Cortex of kidney (tissue), 1 donor: Measurements from ENCODE around the gene GPR12.

Experiments
- DNase-seq: peaks from one replicate; lab custom pipeline; 2025; lab: John Stamatoyannopoulos, UW

The GPR12 gene, protein sequence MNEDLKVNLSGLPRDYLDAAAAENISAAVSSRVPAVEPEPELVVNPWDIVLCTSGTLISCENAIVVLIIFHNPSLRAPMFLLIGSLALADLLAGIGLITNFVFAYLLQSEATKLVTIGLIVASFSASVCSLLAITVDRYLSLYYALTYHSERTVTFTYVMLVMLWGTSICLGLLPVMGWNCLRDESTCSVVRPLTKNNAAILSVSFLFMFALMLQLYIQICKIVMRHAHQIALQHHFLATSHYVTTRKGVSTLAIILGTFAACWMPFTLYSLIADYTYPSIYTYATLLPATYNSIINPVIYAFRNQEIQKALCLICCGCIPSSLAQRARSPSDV

DNA sequence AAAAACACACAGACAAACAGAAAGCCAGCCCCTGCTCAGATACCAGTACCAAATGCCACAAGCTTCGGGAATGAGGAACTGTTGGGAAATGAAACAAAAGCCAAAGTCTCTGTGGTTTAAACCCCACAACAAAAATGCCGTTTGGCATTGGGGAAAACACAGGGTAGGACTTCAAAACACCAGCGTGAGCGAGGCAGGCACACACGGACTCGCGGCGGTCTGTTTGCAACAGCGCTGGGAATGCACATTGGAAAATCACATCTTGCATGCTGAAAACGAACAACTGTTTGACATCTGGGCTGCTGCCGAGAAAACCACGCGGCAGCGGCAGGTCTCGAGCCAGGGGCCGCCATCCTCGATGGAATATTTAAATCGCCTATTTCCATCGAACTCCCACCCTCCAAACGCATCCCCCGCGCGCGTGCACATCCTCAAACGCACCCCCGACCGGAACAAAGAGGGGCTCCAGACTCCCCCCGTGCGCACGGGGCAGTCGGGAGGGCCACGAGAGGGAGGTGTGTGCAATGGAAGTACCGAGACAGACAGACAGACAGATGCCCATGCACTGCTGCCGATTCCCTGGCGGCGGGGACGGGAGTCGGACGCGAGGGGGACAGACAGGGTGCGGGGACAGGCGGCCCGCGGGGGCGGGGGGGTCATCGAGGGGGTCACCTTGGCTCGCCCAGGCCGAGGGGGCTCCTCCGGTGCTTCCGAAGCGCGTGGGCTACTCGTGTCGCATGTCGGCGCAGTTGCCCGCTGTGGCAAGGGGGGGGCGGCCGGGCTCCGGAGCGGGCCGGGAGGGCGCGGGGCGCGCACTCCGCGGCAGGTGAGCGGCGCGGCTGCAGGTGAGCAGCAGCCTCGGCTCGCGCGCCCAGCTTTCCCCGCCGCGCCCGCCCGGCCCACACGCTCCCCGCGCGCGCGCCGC, at the start of gene GPR12:
TSS of gene GPR12 (minus strand) at position 880 of the 925 bp plus-strand sequence. CDS start 959 bp downstream, outside the sequence.
- no peak for DNase-seq

DNA sequence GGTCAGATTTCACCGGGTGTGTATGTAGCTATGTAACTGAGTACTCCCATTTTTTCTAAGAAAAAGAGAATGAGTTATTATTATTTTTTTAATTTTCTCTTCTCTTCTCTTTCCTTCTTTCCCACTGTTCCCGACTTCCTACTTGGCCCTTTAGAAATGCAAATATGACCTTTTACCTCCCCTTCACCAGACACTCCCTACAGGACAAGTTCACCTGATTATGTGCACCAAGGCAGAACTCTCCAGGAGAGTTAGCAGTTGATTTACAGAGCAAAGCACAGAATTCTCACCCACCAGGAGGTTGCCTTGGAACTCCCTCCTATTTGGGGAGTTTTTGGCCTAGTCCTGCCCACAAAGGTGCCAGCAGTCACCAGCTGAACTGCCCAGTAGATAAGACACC, 49.5 kb upstream of the GPR12 start:
- DNase-seq: no peak

DNA sequence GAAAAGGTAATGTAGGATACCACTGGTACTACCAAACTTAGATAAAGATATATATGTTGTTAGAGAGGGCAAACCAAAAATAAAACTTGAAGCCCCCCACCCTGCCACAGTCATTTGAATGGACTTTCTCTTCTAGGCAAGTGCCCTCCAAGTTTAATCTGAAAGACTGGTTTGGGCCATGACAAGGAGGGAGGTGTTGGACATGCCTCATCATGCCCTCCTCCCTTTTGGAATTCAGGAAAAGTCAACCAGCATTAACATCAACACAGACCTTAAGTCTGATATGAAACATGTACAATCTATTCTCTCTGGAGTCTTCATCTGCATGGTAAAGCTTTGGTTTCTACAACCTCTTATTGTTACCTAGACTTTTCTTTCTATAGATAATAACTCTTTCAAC, 46.3 kb upstream of the GPR12 start:
- DNase-seq: no peak

DNA sequence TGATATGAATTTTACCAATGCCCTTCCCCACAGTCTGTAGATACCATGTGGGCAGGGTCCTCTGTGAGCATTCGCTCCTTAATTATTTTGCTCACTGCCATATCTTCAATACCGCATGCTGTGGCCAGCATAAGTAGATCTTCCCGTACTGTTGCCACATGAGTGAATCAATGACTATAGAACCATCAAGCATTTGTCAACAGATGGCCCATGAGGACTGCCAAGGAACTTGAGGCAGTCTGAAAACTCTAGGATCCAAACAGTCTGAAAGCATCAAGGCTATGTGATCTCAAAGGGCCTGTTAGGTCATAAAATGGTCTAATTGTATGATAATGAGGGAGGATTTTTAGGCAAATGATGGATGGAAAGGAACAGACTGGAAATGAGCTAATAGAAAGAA, 27.4 kb upstream of the GPR12 start:
- no peak for DNase-seq

DNA sequence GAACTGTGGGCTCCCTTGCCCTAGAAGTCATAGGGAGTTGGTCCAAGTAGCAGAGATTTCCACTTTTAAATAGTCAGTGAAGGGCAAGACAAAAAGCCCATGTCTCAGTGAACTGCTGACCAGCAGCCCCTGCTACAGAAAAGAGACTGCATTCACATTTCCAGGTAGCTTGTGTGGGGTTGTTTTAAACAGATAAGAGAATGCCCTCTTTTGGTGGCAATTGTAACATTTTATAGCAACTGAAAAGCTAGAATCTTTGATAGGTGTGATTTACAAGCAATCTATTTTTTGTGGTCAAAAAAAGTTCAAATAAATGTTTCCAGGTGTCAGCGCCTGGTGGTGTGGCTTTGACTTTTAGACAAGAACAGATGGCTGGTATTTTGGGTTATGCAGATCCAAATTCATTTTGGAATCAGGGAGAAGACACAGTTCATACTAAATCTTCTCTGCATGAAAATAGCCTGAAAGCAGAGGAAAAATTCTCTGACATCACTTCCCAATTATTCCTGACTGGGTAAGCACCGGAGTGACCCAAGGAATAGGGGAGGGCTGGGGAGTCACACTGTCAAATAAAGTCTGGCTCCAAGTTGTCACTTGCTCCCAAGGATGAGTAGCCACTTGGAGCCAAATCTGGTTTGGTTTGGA, 26.2 kb upstream of the GPR12 start:
- no peak for DNase-seq

DNA sequence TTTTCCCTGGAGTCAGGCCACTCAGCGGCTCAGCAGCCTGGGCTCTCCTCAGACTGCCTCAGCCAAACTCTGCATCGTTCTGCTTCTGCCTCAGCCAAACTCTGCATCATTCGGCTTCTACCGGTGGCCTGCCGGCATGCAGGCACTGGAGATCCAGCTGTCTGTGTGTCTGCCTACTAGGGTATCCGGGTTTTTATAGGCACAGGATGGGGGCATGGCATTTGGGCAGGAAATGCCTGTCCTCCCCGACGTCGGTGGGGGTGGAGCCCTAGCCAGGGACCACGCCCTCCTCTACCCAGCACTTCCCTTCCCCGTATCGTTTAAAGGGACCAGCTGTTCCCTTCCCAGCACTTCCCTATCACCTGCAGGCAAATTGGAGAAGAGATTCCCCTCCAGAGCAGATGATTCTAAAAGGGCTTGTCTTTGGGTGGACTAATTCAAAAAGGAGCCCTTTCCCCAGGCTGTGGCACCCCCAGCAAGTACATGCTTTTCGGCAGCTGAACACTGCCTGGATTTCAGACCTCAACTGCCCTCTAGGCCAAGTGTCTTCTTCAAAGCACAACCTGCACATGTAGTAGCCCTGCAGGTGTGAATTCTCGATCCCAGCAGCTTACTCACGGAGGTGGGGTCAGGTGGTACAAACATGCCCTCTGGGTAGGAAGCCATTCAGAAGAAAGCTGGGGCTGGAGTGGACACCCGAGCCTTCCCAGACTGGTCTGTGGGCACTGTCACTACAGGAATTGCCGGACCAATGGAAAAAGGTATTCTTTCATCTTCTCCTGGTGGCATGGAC, 25.4 kb upstream of the GPR12 start:
- no peak for DNase-seq

DNA sequence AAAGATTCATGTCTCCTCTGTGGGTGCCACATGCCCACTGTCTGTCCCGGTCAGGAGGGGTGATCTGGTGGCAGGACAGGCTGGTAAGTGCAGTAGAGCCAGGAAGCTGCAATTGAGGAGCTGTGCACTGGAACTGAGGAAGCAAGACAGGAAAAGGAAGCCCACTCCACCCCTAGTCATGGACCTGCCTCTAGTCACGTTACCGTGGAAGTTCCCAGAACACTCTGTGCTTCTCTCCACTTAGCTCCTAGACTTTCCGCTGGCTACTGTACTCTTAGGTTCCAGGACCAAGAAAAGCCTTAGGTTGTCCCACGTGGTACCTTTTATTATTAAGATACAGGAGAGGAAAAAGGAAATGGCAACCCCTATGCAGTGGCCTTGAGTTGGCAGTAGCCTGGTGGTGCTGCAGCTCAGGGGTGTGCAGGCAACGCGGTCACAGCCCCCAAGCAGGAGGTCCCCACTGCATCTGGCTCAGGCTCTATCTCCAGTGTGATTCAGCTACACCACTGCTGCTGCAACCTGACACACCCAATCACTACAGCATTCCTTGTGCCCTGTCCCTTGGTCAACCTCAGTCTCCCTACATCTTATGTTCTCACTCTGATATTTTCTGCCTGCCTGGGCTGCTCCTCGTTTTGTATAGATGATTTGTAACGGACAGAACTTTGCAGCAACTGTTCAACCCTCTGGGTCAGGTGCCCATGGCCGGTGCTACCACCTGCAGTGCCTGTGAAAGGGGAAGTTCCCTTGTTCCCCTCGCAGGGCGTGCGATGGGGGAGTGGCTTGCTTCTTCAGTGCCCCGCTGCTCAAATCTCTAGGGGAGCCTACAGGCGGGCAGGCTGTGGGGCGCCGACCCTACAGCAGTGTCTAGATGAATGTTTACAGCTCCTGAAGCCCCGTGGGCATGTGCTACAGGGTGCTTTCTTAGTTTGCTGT, 24.4 kb upstream of the GPR12 start:
- no peak for DNase-seq

DNA sequence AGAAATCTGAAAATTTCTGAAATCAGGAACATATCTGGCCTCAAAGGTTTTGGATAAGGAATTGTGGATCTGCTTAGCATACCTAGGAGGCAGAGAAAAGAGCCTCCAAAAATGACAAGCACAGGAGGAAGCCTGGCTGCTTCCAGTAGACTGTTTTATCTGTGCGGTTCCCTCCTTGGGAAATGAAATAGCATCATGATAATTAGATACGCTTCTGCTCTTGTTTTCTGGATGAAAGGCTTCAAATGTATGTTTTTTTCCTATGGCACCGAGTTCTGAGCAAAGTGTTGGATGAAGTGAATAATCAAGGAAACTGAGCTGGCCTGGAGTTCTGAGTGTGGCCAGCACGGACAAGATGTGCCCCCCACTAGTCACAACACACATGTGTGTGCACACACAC, 19.8 kb upstream of the GPR12 start:
- no peak for DNase-seq

DNA sequence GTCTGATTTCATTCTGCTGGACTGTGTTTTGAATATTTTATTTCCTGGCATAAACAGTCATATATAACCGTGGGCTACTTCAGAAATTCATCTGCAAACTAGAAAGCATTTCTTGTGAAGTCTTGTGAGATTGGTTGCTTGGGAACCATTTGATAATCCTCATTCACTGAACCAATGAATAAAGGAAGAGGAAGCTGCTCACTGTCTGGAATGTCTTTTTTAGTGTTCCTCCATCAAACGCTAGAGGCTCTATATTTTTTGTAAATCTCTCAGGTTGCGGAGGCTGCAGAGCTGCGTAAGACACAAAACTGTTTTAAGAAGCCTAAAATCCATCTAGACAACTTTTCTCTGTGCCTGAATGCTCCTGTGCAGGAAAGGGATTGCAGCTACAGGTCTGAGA, 18.7 kb upstream of the GPR12 start:
- no peak for DNase-seq

DNA sequence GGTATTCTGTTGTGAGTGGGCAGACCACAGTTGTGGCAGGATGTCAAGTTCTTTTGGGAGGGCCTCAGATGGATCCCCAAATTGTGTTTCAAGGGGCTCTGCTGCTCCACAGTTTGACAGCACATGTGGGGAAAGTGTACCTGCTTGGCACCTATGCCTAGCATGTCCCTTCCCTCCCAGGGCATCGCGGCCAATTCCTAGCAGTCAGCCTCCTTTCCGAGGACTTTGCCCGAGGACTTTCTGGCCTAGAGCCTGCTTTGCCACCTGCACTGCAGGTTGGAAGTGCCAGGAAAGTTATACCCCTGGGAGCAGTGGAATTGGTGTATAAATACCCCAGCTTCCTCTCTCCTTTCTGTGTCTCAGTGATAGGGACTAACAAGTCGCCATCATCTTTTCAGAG, 11.9 kb upstream of the GPR12 start:
- DNase-seq: no peak

DNA sequence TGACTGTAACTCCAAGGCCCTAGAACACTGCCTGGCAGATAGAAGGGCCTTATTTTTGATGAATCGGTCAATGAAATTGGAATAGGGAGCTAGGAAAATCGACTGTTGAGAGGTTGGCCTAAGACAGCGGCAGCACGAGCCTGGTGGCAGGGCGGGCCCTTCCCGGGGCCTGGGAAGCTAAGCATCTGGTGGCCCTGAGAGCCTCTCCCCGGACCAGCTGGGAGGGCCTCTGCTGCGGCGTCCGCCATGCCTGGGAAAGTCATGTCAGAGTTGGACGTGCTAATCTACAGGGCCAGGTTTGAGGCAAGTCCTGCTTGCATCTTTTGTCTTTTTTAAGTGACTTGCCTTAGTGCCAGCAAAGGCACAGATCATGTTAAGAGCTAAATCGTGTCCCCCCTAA, 11.2 kb upstream of the GPR12 start:
- DNase-seq: no peak

DNA sequence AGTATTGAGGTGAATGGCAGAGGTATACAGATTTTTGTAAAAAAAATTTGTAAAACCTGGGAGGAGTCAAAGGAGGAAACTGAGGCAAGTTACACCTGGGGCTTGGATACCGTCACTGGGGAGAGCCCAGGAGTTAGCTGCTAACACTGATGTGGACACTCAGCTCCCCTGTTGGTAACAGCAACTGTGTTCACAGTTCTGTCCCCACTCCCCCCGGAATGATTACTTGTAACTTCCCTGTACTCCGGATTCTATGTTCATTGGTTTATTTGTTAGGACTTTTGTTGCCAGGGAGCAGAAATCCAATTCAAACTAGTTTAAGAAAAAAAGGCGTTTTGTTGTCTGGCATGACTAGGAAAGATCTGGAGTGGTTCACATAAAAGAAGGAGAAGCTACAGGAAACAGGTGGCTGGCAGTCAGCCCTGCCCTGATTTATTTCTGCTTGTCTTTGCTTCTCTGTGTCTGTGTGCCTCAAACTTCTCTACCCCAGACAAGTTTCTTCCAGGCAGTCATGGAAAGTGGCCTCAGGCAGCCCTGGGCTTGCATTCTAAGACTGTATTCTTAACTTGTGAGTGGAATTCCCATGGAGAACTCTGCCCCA, 2.3 kb upstream of the GPR12 start:
- no peak for DNase-seq

DNA sequence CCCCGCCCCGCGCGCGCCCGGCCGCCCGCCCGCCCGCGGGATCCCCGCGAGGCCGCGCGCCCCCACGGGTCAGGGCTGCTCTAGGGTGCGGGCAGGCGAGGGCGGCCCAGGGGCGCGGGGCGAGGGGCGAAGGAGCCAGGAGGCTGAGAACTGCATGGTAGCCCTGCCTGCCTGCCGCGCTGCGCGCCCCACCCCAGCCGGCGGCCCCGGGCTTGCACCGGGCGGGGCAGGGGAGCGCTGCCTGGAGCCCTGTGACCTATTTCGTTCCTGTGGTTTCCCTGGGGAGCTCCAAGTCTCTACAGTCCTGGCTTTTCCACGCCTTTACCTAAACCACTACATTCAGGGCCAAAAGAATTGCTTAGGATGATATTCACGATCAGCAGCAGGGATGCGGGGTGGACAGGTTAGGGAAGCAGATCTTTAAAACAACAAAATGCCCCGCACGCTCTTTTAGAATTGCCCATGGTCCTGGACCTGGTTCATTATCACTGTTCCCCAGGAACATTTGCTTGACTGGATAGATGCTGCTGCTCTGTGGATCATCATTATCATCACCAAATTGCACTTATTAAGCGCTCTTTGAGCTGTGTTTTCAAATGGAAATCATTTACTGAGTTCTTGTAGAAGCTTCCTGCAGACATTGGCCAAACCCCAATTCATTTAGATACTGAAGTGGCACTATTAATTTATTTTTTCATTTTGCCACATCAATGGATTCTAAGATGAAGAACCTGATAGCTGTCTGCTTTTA, 421 bp upstream of the GPR12 start:
- DNase-seq: no peak

DNA sequence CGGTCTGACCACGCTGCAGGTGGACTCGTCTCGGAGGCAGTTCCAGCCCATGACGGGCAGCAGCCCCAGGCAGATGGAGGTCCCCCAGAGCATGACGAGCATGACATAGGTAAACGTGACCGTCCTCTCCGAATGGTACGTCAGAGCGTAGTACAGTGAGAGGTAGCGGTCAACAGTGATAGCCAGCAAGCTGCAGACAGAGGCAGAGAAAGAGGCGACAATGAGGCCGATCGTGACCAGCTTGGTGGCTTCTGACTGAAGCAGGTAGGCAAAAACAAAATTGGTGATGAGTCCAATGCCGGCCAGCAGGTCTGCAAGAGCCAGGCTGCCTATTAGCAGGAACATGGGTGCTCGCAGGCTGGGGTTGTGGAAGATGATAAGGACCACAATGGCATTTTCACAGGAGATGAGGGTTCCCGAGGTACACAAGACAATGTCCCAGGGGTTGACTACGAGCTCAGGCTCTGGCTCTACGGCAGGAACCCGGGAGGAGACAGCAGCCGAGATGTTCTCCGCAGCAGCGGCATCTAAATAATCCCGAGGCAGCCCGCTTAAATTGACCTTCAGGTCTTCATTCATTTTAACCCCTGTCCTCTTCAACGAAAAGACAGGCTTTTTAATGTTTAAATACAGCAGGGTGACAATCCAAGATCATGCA, 1.2 kb downstream of the GPR12 start:
- DNase-seq: no peak

DNA sequence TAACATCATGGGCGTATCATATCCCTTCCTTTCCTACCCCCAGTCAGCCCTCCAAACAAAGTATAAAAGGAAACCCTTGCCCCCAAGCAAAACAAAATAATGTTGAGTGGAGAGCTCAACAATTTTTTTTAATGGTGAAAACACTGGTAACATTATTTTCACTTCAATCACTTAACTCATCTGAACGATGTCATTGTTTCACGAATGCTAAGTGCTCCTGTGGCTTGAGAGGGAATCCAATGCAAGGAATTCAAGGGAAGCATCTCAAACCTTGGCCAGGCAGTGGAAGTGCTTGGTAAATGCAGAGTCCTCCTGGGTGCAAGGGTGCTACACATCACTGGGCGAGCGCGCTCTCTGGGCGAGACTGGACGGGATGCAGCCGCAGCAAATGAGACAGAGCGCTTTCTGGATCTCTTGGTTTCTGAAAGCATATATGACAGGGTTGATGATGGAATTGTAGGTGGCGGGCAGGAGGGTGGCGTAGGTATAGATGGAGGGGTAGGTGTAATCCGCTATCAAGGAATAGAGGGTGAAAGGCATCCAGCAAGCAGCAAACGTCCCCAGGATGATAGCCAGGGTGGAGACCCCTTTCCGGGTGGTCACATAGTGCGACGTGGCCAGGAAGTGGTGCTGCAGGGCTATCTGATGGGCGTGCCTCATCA, 2.0 kb downstream of the GPR12 start:
- no peak for DNase-seq

DNA sequence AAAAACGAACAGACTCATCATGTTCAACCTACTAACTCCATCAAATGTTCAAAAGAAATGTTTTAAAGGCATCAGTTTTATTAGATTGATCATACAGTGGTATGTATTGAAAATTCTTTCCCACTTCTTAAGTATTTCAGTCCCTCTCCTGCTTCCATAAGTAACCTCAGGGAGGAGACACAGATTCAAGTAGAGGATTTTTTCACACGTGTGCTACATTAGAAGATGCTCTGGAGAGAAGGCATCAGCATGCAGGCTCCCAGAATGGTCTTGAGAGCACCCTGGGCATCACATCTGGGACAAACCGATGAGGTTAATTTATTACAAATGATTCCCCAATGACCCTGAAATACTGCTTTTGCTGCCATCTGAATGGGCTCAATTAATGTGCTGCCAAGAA, 3.6 kb downstream of the GPR12 start:
- no peak for DNase-seq

DNA sequence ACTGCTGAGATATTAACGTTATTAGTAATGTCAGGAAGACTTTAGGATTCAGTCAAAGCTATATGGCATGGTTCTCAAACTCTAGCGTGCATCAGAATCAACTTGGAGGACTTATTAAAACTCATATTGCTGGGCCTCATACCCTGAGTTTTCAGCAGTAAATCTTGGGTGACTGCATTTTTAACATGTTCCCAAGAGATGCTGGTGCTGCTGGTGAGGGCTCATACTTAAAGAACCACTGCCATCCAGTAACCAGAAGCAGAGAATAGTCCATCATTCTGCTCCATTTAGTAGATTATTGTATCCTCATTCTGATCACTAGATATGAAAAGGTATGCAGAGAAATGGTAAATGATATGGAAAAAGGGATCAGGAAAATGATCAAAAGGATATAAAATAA, 7.9 kb downstream of the GPR12 start:
- no peak for DNase-seq

DNA sequence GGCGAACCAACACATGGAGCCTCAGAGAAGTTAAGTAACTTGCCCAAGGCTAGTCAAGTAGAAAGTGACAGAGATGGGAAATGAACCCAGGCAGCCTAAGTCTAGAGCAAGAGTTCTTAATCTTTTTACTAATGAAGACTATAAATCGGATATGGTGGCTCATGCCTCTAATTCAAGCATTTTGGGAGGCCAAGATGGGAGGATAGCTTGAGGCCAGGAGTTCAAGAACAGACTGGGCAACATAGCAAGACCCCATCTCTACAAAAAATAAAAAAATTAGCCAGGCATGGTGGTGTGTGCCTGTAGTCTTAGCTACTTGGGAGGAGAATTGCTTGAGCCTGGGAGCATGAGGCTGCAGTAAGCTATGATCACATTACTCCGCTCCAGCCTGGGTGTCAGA, 10.7 kb downstream of the GPR12 start:
- no peak for DNase-seq

DNA sequence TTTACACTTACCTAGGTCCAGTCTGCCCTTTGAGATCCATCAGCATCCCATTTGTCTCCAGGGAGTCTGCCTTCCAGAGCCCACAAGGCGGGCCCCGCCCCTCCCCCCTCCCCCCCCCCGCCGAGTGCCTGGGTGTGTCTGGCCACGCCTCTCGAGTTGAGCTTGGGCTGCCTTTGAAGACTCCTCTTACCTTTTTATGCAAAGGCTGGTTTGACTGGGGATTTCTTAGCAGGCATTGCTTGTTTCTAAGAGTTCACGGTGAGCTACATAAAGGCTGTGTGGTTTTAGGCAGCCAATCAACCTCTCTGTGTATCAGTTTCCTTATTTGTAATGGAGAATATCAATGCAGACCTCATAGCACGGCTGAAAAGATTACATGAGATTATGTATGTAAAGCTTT, 11.3 kb downstream of the GPR12 start:
- no peak for DNase-seq
